Neuronal stem cell (in vitro differentiated cells): ENCODE measurements around the gene SLC9A8.

ENCODE experiments used
- DNase-seq: peaks from one replicate; pipeline ENCODE4 v3.0.0-alpha.2; 2013; ENCODE audit warnings: low spot score
- H2AFZ ChIP-seq: one replicate; pipeline ENCODE4 v1.6.1; 2013; ENCODE audit warnings: mild to moderate bottlenecking, low read length, inconsistent platforms
- H2AK5ac ChIP-seq: 2 replicates; pipeline ENCODE4 v1.6.1; 2013; ENCODE audit warnings: low read depth, mild to moderate bottlenecking, inconsistent platforms, low read length, moderate library complexity, mixed read lengths
- H2BK120ac ChIP-seq: 2 replicates; pipeline ENCODE4 v1.6.1; 2013; ENCODE audit warnings: low read depth, mild to moderate bottlenecking, inconsistent platforms, low read length, moderate library complexity, mixed read lengths
- H2BK12ac ChIP-seq: one replicate; pipeline ENCODE4 v1.6.1; 2013; ENCODE audit warnings: low read length, inconsistent platforms
- H2BK15ac ChIP-seq: 2 replicates; pipeline ENCODE4 v1.6.1; 2013; ENCODE audit warnings: mild to moderate bottlenecking, low read length, inconsistent platforms, mixed read lengths
- H2BK5ac ChIP-seq: one replicate; pipeline ENCODE4 v1.6.1; 2013; ENCODE audit warnings: inconsistent platforms, mild to moderate bottlenecking, low read length, moderate library complexity
- H3K14ac ChIP-seq: one replicate; pipeline ENCODE4 v1.6.1; 2013; ENCODE audit warnings: low read length, inconsistent platforms
- H3K18ac ChIP-seq: 2 replicates; pipeline ENCODE4 v1.6.1; 2013; ENCODE audit warnings: low read length, inconsistent platforms
- H3K23ac ChIP-seq: 2 replicates; pipeline ENCODE4 v1.6.1; 2013; ENCODE audit warnings: low read depth, mild to moderate bottlenecking, mixed read lengths, low read length, inconsistent platforms; ENCODE audit not compliant: poor library complexity
- H3K27ac ChIP-seq: replicated peaks from 3 replicates; pipeline ENCODE4 v1.5.1; 2013; ENCODE audit warnings: low read length, inconsistent platforms
- H3K27me3 ChIP-seq, 3 experiments: 2 replicates each; pipeline ENCODE4 v1.6.1; 2013; ENCODE audit warnings: low read length in 3 of 3, mild to moderate bottlenecking in 2 of 3, inconsistent platforms in 1 of 3, low read depth in 1 of 3, mixed read lengths in 1 of 3, moderate library complexity in 1 of 3; ENCODE audit not compliant: control insufficient read depth in 3 of 3, insufficient read depth in 3 of 3
- H3K36me3 ChIP-seq, 2 donors: replicated peaks in 1 of 2; 2 replicates each; pipeline ENCODE4 v1.6.1; 2013; ENCODE audit warnings: low read length in 2 of 2; ENCODE audit not compliant: control insufficient read depth in 2 of 2, insufficient read depth in 2 of 2
- H3K4ac ChIP-seq: 2 replicates; pipeline ENCODE4 v1.6.1; 2013; ENCODE audit warnings: inconsistent platforms, mild to moderate bottlenecking, low read length, moderate library complexity
- H3K4me1 ChIP-seq, 2 donors: 1 replicate in 1 of 2; 2 replicates in 1 of 2; pipeline ENCODE4 v1.6.1; 2013; ENCODE audit warnings: low read length in 2 of 2, low read depth in 1 of 2; ENCODE audit not compliant: control insufficient read depth in 2 of 2, insufficient read depth in 1 of 2
- H3K4me2 ChIP-seq: one replicate; pipeline ENCODE4 v1.6.1; 2013; ENCODE audit warnings: mild to moderate bottlenecking, low read length, inconsistent platforms; ENCODE audit not compliant: insufficient read depth, poor library complexity, severe bottlenecking
- H3K4me3 ChIP-seq, 2 donors: 2 replicates each; pipeline ENCODE4 v1.5.1; 2013; ENCODE audit warnings: low read length in 2 of 2, mild to moderate bottlenecking in 2 of 2, inconsistent platforms in 1 of 2, moderate library complexity in 1 of 2
- H3K79me1 ChIP-seq: one replicate; pipeline ENCODE4 v1.6.1; 2013; ENCODE audit warnings: low read depth, mild to moderate bottlenecking, inconsistent platforms, low read length, moderate library complexity
- H3K9ac ChIP-seq: one replicate; pipeline ENCODE4 v1.6.1; 2013; ENCODE audit warnings: mild to moderate bottlenecking, low read depth, low read length, inconsistent platforms; ENCODE audit not compliant: poor library complexity
- H3K9me3 ChIP-seq, 2 donors: replicated peaks in 1 of 2; 2 replicates each; pipeline versions ENCODE3 to v1.6.1; 2013; ENCODE audit warnings: low read length in 2 of 2, mild to moderate bottlenecking in 2 of 2, inconsistent platforms in 1 of 2, low read depth in 1 of 2, mixed read lengths in 1 of 2, moderate library complexity in 1 of 2; ENCODE audit not compliant: control insufficient read depth in 2 of 2, insufficient read depth in 1 of 2
- H4K8ac ChIP-seq: one replicate; pipeline ENCODE4 v1.6.1; 2013; ENCODE audit warnings: low read depth, mild to moderate bottlenecking, inconsistent platforms, low read length, moderate library complexity
- H4K91ac ChIP-seq: one replicate; pipeline ENCODE4 v1.6.1; 2013; ENCODE audit warnings: low read length, low read depth, mild to moderate bottlenecking, inconsistent platforms; ENCODE audit not compliant: poor library complexity
- WGBS, 2 donors: extraction: QIAGEN DNeasy Blood & Tissue Kit; methylation state at CpG; one replicate each; pipeline ENCODE4 v1.1.7; 2013; ENCODE audit warnings: missing lambda C conversion rate in 2 of 2, mixed read lengths in 1 of 2; ENCODE audit not compliant: insufficient read length in 2 of 2, insufficient replicate concordance in 1 of 2; ENCODE audit errors: extremely low coverage in 2 of 2; 5-methylcytosine and 5-hydroxymethylcytosine counted together

Gene SLC9A8

GRCh38 chr20:49797344-49797615, 15.3 kb upstream of the SLC9A8 start:
- Histone ChIP-seq H3K4me1 (peaks cover 0 to 1% of the 10 kb centered on the region in 2 donors), H3K9me3 (no peaks in the 10 kb centered on the region), H3K27me3 (no peaks in the 10 kb centered on the region), H3K23ac (no peak overlapping the region), H3K4ac (no peak overlapping the region), H2AFZ (peak overlapping the region; percentile 13), H3K14ac (no peak overlapping the region), H2BK5ac (no peak overlapping the region), H3K27ac (no peak overlapping the region), H2AK5ac (no peak overlapping the region), H3K4me2 (no peak overlapping the region), H3K4me3 (no peak overlapping the region), H3K18ac (no peak overlapping the region), H3K9ac (no peak overlapping the region), H2BK12ac (no peak overlapping the region), H3K79me1 (no peaks in the 10 kb centered on the region), H4K91ac (no peak overlapping the region), H2BK15ac (no peak overlapping the region), H4K8ac (no peak overlapping the region), H2BK120ac (no peak overlapping the region), H3K36me3 (no peaks in the 10 kb centered on the region)
- WGBS, 2 donors, result no CpG with 5 or more reads among the region's 6 CpGs
- DNase-seq, result no peak

DNA sequence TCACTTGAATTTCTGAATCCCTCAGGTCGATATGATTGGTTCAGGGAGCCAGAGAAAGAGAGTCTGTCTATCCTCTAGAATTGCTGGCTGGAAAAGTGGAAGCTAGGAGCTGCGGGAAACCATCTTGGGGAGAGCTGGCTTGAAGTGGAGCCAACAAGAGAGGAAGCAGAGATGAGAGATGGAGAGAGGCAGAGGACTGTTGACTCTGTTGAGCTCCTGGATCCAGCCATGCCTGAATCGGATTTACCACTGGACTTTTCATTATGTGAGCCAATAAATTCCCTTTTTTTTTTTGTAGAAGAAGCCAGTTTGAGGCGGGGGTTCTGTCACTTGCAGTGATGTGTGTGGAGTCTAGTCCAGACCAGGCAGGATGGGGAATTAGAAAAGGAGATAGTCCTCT, 13.9 kb upstream of the SLC9A8 start:
- no peak for DNase-seq
- no peak overlapping the region for H3K4me3 ChIP-seq
- H3K14ac ChIP-seq, result no peak overlapping the region
- H3K9me3 ChIP-seq, result no peaks in the 10 kb centered on the region
- H2BK120ac ChIP-seq, result no peak overlapping the region
- no peak overlapping the region for H3K27ac ChIP-seq
- H2BK15ac ChIP-seq, result no peak overlapping the region
- H3K4me2 ChIP-seq, result no peak overlapping the region
- H4K91ac ChIP-seq, result no peak overlapping the region
- WGBS, 2 donors, result no CpG with 5 or more reads among the region's 4 CpGs
- no peak overlapping the region for H3K4ac ChIP-seq
- no peaks in the 10 kb centered on the region for H3K27me3 ChIP-seq
- H4K8ac ChIP-seq, result no peak overlapping the region
- no peak overlapping the region for H2BK12ac ChIP-seq
- no peak overlapping the region for H3K9ac ChIP-seq
- H3K18ac ChIP-seq, result no peak overlapping the region
- H3K23ac ChIP-seq, result no peak overlapping the region
- no peak overlapping the region for H2AFZ ChIP-seq
- H2AK5ac ChIP-seq, result no peak overlapping the region
- H3K36me3 ChIP-seq, result no peaks in the 10 kb centered on the region
- no peak overlapping the region for H2BK5ac ChIP-seq
- H3K4me1 ChIP-seq, result peaks cover 0 to 1% of the 10 kb centered on the region in 2 donors
- H3K79me1 ChIP-seq, result no peaks in the 10 kb centered on the region

DNA sequence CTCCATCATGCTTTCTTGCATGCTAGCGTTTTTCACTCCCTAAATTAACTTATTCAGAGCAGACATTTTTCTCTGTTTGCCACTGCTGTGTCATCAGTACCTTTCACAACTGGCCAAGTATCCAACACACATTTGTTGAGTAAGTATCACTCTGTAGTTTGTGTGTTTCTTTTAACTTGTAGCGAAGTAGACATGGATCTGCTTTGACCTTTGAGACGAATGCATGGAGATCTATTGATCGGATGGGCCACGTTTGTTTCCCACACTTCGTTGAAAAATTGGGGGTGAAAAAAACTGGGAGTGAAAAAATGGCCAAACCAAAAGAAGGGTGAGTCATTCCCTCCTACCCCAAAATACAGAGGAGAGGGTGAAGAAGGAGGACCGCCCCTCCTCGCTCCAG, 12.9 kb upstream of the SLC9A8 start:
- Histone ChIP-seq H3K4me3 (no peak overlapping the region), H2BK120ac (no peak overlapping the region), H2BK15ac (no peak overlapping the region), H3K9ac (no peak overlapping the region), H3K4me2 (no peak overlapping the region), H3K18ac (no peak overlapping the region), H2AK5ac (no peak overlapping the region), H3K14ac (no peak overlapping the region), H4K8ac (no peak overlapping the region), H3K9me3 (no peaks in the 10 kb centered on the region), H3K4ac (no peak overlapping the region), H2BK12ac (no peak overlapping the region), H2BK5ac (no peak overlapping the region), H3K36me3 (no peaks in the 10 kb centered on the region), H4K91ac (no peak overlapping the region), H3K23ac (no peak overlapping the region), H3K27me3 (no peaks in the 10 kb centered on the region), H3K79me1 (no peaks in the 10 kb centered on the region), H3K4me1 (peaks cover 0 to 1% of the 10 kb centered on the region in 2 donors), H2AFZ (peak overlapping the region; percentile 54), H3K27ac (no peak overlapping the region)
- no peak for DNase-seq
- no CpG with 5 or more reads among the region's 8 CpGs for WGBS, 2 donors

DNA sequence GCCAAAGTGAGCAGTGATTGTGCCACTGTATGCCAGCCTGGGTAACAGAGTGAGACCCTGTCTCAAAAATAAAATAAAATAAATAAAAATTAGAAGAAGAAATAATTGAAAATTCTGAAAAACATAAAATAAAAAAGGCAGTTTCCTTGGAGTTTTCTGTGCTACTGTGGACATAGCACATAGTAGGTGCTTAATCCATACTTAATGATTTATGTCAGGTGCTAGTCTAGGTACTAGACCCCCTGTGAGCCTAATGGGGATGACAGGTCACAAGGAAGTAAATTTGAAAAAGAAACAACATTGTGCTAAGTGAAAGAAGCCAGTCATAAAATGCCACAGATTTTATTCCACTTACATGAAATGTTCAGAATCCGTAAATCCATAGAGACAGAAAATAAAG, 9.2 kb upstream of the SLC9A8 start:
- Histone ChIP-seq H3K18ac (no peak overlapping the region), H3K27me3 (no peaks in the 10 kb centered on the region), H2BK15ac (no peak overlapping the region), H3K4ac (no peak overlapping the region), H3K9ac (no peak overlapping the region), H2BK5ac (no peak overlapping the region), H3K27ac (no peak overlapping the region), H3K14ac (no peak overlapping the region), H3K36me3 (no peaks in the 10 kb centered on the region), H3K23ac (no peak overlapping the region), H2BK120ac (no peak overlapping the region), H3K4me3 (no peak overlapping the region), H3K4me2 (no peak overlapping the region), H3K9me3 (peaks cover 0 to 2% of the 10 kb centered on the region in 2 donors), H3K79me1 (no peaks in the 10 kb centered on the region), H4K91ac (no peak overlapping the region), H2BK12ac (no peak overlapping the region), H2AFZ (no peak overlapping the region), H4K8ac (no peak overlapping the region), H2AK5ac (no peak overlapping the region), H3K4me1 (no peaks in the 10 kb centered on the region)
- no peak for DNase-seq
- WGBS, 2 donors, result no CpG with 5 or more reads among the region's 1 CpG
